ENCODE results near the gene OTOG.

The OTOG gene

GRCh38 chr11:17668166-17668565 is 121.1 kb downstream of the OTOG start:
- H3K4me3 ChIP-seq (ENCODE audit: low read length): no peak overlapping the region
- no peak for TF ChIP-seq CTCF (conservative IDR thresholded peaks at IDR 0.05; ENCODE audit: low read depth, low read length)
- DNase-seq (ENCODE audit: low read depth): no peak

- TF ChIP-seq CTCF (conservative IDR thresholded peaks at IDR 0.05; ENCODE audit: low read depth, low read length): no peak
- DNase-seq (ENCODE audit: low read depth): no peak
Measured at GRCh38 chr11:17672469-17672868, 125.4 kb downstream of the OTOG start.

GRCh38 chr11:17673951-17674350 is 126.9 kb downstream of the OTOG start:
- no peak for TF ChIP-seq CTCF (conservative IDR thresholded peaks at IDR 0.05; ENCODE audit: low read depth, low read length)
- no peak for DNase-seq (ENCODE audit: low read depth)
- no peak overlapping the region for H3K4me3 ChIP-seq (ENCODE audit: low read length)

More at GRCh38 chr11:17672469-17672868, 125.4 kb downstream of the OTOG start:
- H3K4me3 ChIP-seq (ENCODE audit: low read length): no peak overlapping the region

- no peak for DNase-seq (ENCODE audit: low read depth)
- no peak for TF ChIP-seq CTCF (conservative IDR thresholded peaks at IDR 0.05; ENCODE audit: low read depth, low read length)
- no peak overlapping the region for H3K4me3 ChIP-seq (ENCODE audit: low read length)
Measured at GRCh38 chr11:17682848-17683247, 135.8 kb downstream of the OTOG start.

GRCh38 chr11:17683377-17684161 is 136.5 kb downstream of the OTOG start:
- H3K4me3 ChIP-seq (ENCODE audit: low read length): no peak overlapping the region
- DNase-seq (ENCODE audit: low read depth): peak; percentile 93

GRCh38 chr11:17684550-17684949 is 137.5 kb downstream of the OTOG start:
- H3K4me3 ChIP-seq (ENCODE audit: low read length): no peak overlapping the region
- TF ChIP-seq CTCF (conservative IDR thresholded peaks at IDR 0.05; ENCODE audit: low read depth, low read length): no peak
- no peak for DNase-seq (ENCODE audit: low read depth)

More at GRCh38 chr11:17683377-17684161, 136.5 kb downstream of the OTOG start:
- TF ChIP-seq CTCF (conservative IDR thresholded peaks at IDR 0.05; ENCODE audit: low read depth, low read length): no peak

Data from retinal pigment epithelial cell (primary cell).